Nephron progenitor cell (in vitro differentiated cells): ENCODE results near the gene NSUN4.

Experiments
- DNase-seq: peaks from one replicate; pipeline ENCODE4 v3.0.0; 2021
- H3K27ac Mint-ChIP-seq: 2 replicates; pipeline ENCODE4 v1.8.0; 2021; ENCODE audit warnings: mild to moderate bottlenecking, moderate library complexity, mixed read lengths
- H3K27me3 Mint-ChIP-seq: 2 replicates; pipeline ENCODE4 v1.8.0; 2021; ENCODE audit warnings: mild to moderate bottlenecking, low read depth, mixed read lengths; ENCODE audit not compliant: poor library complexity
- H3K36me3 Mint-ChIP-seq: 2 replicates; pipeline ENCODE4 v1.8.0; 2021; ENCODE audit warnings: low read depth, mixed read lengths
- H3K4me1 Mint-ChIP-seq: 2 replicates; pipeline ENCODE4 v1.8.0; 2021; ENCODE audit warnings: mixed read lengths
- H3K4me3 Mint-ChIP-seq: 2 replicates; pipeline ENCODE4 v1.8.0; 2021; ENCODE audit warnings: mild to moderate bottlenecking, moderate library complexity, mixed read lengths
- H3K9me3 Mint-ChIP-seq: 2 replicates; pipeline ENCODE4 v1.8.0; 2021; ENCODE audit warnings: mild to moderate bottlenecking, moderate library complexity, mixed read lengths
- TF ChIP-seq, protein P1 (sequence below): fragments of 200-600 bp; sonication (generic); IDR thresholded peaks from 2 replicates; pipeline ENCODE4 v1.5.0; 2021; ENCODE audit warnings: antibody characterized with exemption

Gene NSUN4

DNA sequence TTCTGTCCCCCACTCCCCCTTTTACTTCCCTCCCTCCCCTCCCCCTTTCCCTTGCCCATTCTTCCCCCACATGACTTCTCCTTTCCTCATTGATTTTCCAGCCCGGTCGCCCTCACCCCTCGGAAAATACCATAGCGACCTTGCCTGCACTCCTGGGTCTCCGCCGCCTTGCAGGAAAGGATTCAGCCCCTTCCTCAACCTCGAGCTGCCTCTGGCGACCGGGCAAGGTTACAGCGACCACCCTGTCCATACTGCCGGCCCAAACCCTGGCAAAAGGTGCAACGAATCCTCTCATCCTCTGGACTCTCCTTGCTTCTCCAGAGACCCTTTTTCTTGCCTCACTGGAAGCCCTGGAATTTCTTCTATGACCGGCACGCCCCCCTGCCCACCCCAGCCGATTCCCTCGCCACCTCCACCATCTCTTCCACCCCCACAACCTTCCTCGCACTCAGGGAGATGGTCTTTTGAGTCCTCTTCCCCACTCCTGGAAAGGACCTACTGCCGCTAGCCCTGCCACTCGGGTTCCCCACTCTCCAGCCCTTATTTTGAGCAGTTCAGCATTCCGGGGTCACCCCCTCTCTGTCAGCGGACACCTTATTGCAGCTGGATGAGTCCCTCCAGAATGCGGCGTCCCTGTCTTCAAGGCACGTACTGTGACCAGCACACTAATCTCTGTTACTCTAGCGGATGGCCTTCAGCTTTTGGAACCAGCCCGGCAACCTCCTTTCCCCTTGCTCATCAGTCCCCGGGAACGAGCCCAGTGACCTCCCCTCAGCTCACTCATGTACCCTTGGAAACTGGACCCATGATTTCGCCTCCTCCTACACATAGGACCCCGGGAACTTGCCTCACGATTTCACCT is 846 bp downstream of the NSUN4 start:
- H3K4me1 Mint-ChIP-seq = peaks cover 51% of the 10 kb centered on the region
- DNase-seq = peak; percentile 18
- H3K36me3 Mint-ChIP-seq = peaks cover 28% of the 10 kb centered on the region
- no peaks in the 10 kb centered on the region for H3K9me3 Mint-ChIP-seq
- no peaks in the 10 kb centered on the region for H3K27me3 Mint-ChIP-seq
- TF ChIP-seq, protein P1, sequence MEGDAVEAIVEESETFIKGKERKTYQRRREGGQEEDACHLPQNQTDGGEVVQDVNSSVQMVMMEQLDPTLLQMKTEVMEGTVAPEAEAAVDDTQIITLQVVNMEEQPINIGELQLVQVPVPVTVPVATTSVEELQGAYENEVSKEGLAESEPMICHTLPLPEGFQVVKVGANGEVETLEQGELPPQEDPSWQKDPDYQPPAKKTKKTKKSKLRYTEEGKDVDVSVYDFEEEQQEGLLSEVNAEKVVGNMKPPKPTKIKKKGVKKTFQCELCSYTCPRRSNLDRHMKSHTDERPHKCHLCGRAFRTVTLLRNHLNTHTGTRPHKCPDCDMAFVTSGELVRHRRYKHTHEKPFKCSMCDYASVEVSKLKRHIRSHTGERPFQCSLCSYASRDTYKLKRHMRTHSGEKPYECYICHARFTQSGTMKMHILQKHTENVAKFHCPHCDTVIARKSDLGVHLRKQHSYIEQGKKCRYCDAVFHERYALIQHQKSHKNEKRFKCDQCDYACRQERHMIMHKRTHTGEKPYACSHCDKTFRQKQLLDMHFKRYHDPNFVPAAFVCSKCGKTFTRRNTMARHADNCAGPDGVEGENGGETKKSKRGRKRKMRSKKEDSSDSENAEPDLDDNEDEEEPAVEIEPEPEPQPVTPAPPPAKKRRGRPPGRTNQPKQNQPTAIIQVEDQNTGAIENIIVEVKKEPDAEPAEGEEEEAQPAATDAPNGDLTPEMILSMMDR = no peak
- peak overlapping the region; percentile 98 for H3K4me3 Mint-ChIP-seq
- peak overlapping the region; percentile 99 for H3K27ac Mint-ChIP-seq

GRCh38 chr1:46342084-46342656 is 1.6 kb downstream of the NSUN4 start:
- TF ChIP-seq, protein P1 = peak; percentile 23
- DNase-seq = peak; percentile 16
- Mint-ChIP-seq H3K27me3 (no peaks in the 10 kb centered on the region), H3K4me3 (peak overlapping the region; percentile 98), H3K4me1 (peaks cover 51% of the 10 kb centered on the region), H3K36me3 (peaks cover 35% of the 10 kb centered on the region), H3K27ac (peak overlapping the region; percentile 99), H3K9me3 (no peaks in the 10 kb centered on the region)

DNA sequence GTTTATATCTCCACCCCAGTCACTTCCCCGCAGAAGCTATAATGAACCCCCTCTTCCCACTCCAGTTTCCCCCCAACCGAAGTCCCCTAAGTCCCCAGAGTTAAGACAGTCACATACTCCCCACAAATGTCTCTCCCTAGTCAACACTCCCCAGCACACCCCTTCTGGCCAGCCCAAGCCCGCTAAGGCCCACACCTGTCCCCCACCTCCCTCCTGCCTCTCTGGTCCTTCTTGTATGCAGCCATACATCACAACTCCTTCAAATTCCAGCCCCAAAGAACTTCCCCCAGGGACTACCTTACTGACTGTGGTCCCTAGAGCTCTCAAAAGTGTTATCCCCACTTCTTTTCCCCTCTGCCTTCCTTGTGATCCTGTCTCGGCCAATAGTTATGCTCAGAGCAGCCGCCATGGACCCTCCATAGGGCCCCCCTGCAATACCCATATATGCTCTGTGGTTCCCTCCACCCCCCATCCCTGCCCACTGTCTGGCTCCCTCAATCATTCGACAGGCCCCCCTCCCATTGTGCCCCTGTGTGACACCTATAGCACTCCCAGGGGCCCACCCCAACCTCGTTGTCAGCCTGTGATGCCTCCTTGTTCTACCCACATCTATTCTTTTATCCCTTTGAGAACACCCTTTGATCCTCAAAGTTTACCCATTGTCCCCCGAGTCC is 2.2 kb downstream of the NSUN4 start:
- TF ChIP-seq, protein P1 = no peak
- Mint-ChIP-seq H3K27ac (peak overlapping the region; percentile 77), H3K9me3 (no peaks in the 10 kb centered on the region)

DNA sequence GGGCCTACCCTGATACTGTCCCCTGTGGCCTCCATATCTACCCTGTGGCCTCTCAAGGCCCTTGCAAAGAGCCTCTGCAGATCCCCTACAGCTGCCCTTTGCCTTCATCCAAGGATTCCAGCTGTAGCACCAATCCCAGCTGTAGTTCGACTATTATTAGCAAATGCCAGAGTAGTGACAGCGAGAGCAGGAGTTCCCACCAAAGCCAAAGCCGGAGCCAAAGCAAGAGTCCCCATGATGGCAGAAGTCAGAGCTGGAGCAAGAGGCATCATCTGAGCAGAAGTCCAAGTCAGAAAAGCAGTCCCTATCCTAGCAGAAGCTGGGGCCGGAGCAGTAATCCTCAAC is 2.7 kb downstream of the NSUN4 start:
- Mint-ChIP-seq H3K4me1 (peaks cover 56% of the 10 kb centered on the region), H3K27me3 (no peaks in the 10 kb centered on the region), H3K4me3 (peak overlapping the region; percentile 19), H3K27ac (peak overlapping the region; percentile 71), H3K36me3 (peaks cover 47% of the 10 kb centered on the region), H3K9me3 (no peaks in the 10 kb centered on the region)
- DNase-seq = no peak
- TF ChIP-seq, protein P1 = no peak

More for the DNA sequence above, 2.2 kb downstream of the NSUN4 start:
- H3K36me3 Mint-ChIP-seq = peaks cover 42% of the 10 kb centered on the region
- DNase-seq = no peak
- H3K4me1 Mint-ChIP-seq = peaks cover 52% of the 10 kb centered on the region
- no peaks in the 10 kb centered on the region for H3K27me3 Mint-ChIP-seq
- H3K4me3 Mint-ChIP-seq = peak overlapping the region; percentile 98

GRCh38 chr1:46343705-46344104 is 3.1 kb downstream of the NSUN4 start:
- DNase-seq = no peak
- no peaks in the 10 kb centered on the region for H3K27me3 Mint-ChIP-seq
- TF ChIP-seq, protein P1 = no peak
- no peaks in the 10 kb centered on the region for H3K9me3 Mint-ChIP-seq
- no peak overlapping the region for H3K4me3 Mint-ChIP-seq
- H3K4me1 Mint-ChIP-seq = peaks cover 54% of the 10 kb centered on the region
- H3K36me3 Mint-ChIP-seq = peaks cover 48% of the 10 kb centered on the region
- peak overlapping the region; percentile 62 for H3K27ac Mint-ChIP-seq
